ENCODE measurements around the gene LRP1B. TPM values are rescaled to one million over a fixed set of nuclear protein-coding genes. Genes with fewer than 3 reads are reported as not detected.

LRP1B gene
- total RNA-seq, 4 donors from 2014 or later, result 3.6 to 10.1 (median 6.1) TPM

DNA sequence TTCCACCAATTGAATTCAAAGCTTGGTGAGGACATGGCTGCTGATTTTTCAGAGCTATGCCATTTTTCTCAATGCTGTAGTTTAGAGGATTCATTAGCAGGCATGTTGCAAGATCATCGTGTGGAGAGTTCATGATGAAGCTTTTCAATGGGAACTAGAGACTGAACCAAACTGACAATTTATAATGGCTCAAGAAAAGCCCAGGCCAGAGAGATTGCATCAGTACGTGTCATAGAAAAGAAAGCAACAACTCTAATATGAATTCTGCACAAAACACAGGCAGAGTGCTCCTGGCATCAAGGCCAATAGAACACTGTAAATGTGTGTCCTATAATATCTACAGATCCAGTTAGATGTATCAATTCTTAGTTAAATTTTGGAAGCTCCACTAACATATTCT, 477.6 kb downstream of the LRP1B start:
- DNase-seq (ENCODE audit: low spot score), result no peak
- TF ChIP-seq, protein P1, sequence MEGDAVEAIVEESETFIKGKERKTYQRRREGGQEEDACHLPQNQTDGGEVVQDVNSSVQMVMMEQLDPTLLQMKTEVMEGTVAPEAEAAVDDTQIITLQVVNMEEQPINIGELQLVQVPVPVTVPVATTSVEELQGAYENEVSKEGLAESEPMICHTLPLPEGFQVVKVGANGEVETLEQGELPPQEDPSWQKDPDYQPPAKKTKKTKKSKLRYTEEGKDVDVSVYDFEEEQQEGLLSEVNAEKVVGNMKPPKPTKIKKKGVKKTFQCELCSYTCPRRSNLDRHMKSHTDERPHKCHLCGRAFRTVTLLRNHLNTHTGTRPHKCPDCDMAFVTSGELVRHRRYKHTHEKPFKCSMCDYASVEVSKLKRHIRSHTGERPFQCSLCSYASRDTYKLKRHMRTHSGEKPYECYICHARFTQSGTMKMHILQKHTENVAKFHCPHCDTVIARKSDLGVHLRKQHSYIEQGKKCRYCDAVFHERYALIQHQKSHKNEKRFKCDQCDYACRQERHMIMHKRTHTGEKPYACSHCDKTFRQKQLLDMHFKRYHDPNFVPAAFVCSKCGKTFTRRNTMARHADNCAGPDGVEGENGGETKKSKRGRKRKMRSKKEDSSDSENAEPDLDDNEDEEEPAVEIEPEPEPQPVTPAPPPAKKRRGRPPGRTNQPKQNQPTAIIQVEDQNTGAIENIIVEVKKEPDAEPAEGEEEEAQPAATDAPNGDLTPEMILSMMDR (IDR thresholded peaks at IDR 0.05), result no peak
- ATAC-seq (ENCODE audit: low FRiP score), result no peak

GRCh38 chr2:141652308-141652707, 478.5 kb downstream of the LRP1B start:
- DNase-seq (ENCODE audit: low spot score) (no peak), ATAC-seq (ENCODE audit: low FRiP score) (no peak)
- TF ChIP-seq, protein P1 (IDR thresholded peaks at IDR 0.05), result no peak

- DNase-seq (ENCODE audit: low spot score), result no peak
- TF ChIP-seq, protein P1 (IDR thresholded peaks at IDR 0.05), result no peak
- ATAC-seq (ENCODE audit: low FRiP score), result no peak
Measured at GRCh38 chr2:141647353-141647752, 483.5 kb downstream of the LRP1B start.

- DNase-seq (ENCODE audit: low spot score) (no peak), ATAC-seq (ENCODE audit: low FRiP score) (no peak)
- TF ChIP-seq, protein P1 (IDR thresholded peaks at IDR 0.05), result no peak
Measured at GRCh38 chr2:141641462-141641861, 489.4 kb downstream of the LRP1B start.

GRCh38 chr2:141639809-141640208, 491.0 kb downstream of the LRP1B start:
- TF ChIP-seq, protein P1 (IDR thresholded peaks at IDR 0.05), result no peak
- ATAC-seq (ENCODE audit: low FRiP score) (no peak), DNase-seq (ENCODE audit: low spot score) (no peak)

- DNase-seq (ENCODE audit: low spot score), result no peak
- no peak for ATAC-seq (ENCODE audit: low FRiP score)
- TF ChIP-seq, protein P1 (IDR thresholded peaks at IDR 0.05), result no peak
Measured at GRCh38 chr2:141633132-141633531, 497.7 kb downstream of the LRP1B start.

DNA sequence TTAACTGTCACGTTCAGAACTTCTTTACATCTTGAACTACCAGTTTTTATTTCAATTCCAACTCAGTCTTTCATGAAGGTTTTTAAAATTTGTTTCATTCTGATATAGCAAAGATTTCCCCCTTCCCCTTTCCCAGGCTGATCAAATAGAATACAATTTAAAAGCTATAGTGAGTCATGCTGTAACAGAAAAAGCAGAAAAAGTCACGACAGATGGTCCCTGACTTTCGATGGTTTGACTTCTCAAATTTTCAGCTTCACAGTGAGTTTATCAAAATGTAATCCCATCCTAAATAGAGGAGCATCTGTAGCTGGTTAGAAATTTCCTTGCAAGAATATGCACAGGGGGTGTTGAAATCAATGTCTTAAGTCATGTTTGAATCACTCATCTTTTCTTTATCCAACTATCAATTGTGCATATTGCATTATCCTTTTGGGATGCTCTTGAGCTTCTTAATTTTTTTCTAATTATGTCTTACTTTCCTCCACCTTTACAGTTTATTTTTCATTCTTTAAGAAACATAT, 500.3 kb downstream of the LRP1B start:
- DNase-seq (ENCODE audit: low spot score), result no peak
- TF ChIP-seq, protein P1 (IDR thresholded peaks at IDR 0.05), result no peak
- no peak for ATAC-seq (ENCODE audit: low FRiP score)

Measured in omental fat pad (tissue), 4 donors.